ENCODE data around the gene ZMIZ2. TPM values are rescaled to one million over a fixed set of nuclear protein-coding genes. Genes with fewer than 3 reads are reported as not detected.
A peak's percentile ranks its signal among the peaks of the same experiment; 100 is the strongest.

The ZMIZ2 gene
- total and polyA plus RNA-seq, 9 of the 15 experiments (the other 6 are each of a cell fraction or from before 2014, with no cell fraction given): 0.13 to 40.3 (median 4.9) TPM

GRCh38 chr7:44762300-44762699 lies 13.7 kb downstream of the ZMIZ2 start:
- no TSS peak for BruUV-seq (replicated peaks)
- H3K4me2 ChIP-seq (ENCODE audit: insufficient read depth, low read length): peak overlapping the region; percentile 60
- no peak for ATAC-seq
- no peaks in the 10 kb centered on the region for H3K9me1 ChIP-seq (ENCODE audit: control insufficient read depth, insufficient read depth, low read length)
- FAIRE-seq: no peak
- H3K9me3 ChIP-seq (replicated peaks; ENCODE audit: control insufficient read depth, insufficient read depth, low read depth, low read length): no peaks in the 10 kb centered on the region
- no peaks in the 10 kb centered on the region for H3K27me3 ChIP-seq (ENCODE audit: control insufficient read depth in 2 of 2, insufficient read depth in 2 of 2, low read length in 2 of 2)
- in situ Hi-C loops (cut with MboI) (no loop called here), intact Hi-C loops (cut with micrococcal nuclease) (loop anchor here (5.0 kb wide), 2 partner anchors 155 to 175 kb away; partner anchors contain the start of gene OGDH)
- peak overlapping the region; percentile 44; the same call in 1 of the 2 replicates for H2AFZ ChIP-seq (ENCODE audit: low read depth, low read length)
- peaks cover 16 to 52% of the 10 kb centered on the region in 2 experiments; a peak in 4 of 5 replicates for H3K4me1 ChIP-seq (replicated peaks in 1 of 2; ENCODE audit: control insufficient read depth in 2 of 2, insufficient read depth in 2 of 2, low read length in 2 of 2)
- no peaks in the 10 kb centered on the region for H4K20me1 ChIP-seq (replicated peaks; ENCODE audit: control insufficient read depth, insufficient read depth, low read length)
- peak; percentile 64; the same call in 1 of the 2 replicates for TF ChIP-seq ZFP91 (CRISPR knock-in tag; IDR thresholded peaks at IDR 0.05)
- no peak for TF ChIP-seq WHSC1 (IDR thresholded peaks at IDR 0.05; ENCODE audit: low read length)
- ChIA-PET POLR2A (no interaction called here), CTCF (ENCODE audit: low intra/inter-chr PET ratio) (no interaction called here)
- no peak overlapping the region for H3K4me3 ChIP-seq
- peak overlapping the region in 1 of 2 experiments; percentile 85; a peak in 2 of 4 replicates for H3K9ac ChIP-seq (ENCODE audit: insufficient read depth in 1 of 2, low read depth in 2 of 2, low read length in 2 of 2)
- H3K79me2 ChIP-seq (ENCODE audit: control insufficient read depth, insufficient read depth, low read length): peaks cover 10% of the 10 kb centered on the region; the same call in 2 of the 3 replicates
- H3K27ac ChIP-seq (ENCODE audit: extremely low read depth, low read depth, low read length): no peak overlapping the region
- 47% methylated on average over 7 of the region's 9 CpGs for WGBS (ENCODE audit: insufficient coverage, low coverage, missing lambda C conversion rate)
- H3K36me3 ChIP-seq (ENCODE audit: control insufficient read depth, insufficient read depth, low read length): peaks cover 79% of the 10 kb centered on the region; the same call in 2 of the 3 replicates
- DNase-seq (ENCODE audit: extremely low read depth in 1 of 4, low spot score in 3 of 4): no peak
